ENCODE data around the gene DCC. TPM values are rescaled to one million over a fixed set of nuclear protein-coding genes. Genes with fewer than 3 reads are reported as not detected.

DCC gene
- total RNA-seq, 1 experiment from 2014 or later, result not detected

GRCh38 chr18:52950155-52950554 lies 610.2 kb downstream of the DCC start:
- Histone ChIP-seq H3K9ac (ENCODE audit: low read length) (no peak overlapping the region), H4K20me1 (ENCODE audit: insufficient read depth) (no peaks in the 10 kb centered on the region), H2AFZ (ENCODE audit: low read depth, low read length, poor library complexity, severe bottlenecking) (no peak overlapping the region), H3K27ac (ENCODE audit: low read depth, low read length) (no peak overlapping the region), H3K4me1 (ENCODE audit: control insufficient read depth in 1 of 2, insufficient read depth in 2 of 2, low read length in 2 of 2) (no peaks in the 10 kb centered on the region), H3K36me3 (ENCODE audit: control insufficient read depth in 1 of 2, insufficient read depth in 2 of 2, low read length in 2 of 2) (no peaks in the 10 kb centered on the region), H3K4me3 (replicated peaks in 1 of 2; ENCODE audit: low read depth in 1 of 2, low read length in 2 of 2) (no peak overlapping the region), H3K9me2 (ENCODE audit: insufficient read depth) (no peaks in the 10 kb centered on the region), H3K27me3 (ENCODE audit: insufficient read depth, low read length) (no peaks in the 10 kb centered on the region), H3K9me3 (ENCODE audit: control insufficient read depth in 1 of 2, insufficient read depth in 1 of 2, low read depth in 1 of 2, low read length in 2 of 2) (peaks cover 21 to 30% of the 10 kb centered on the region in 2 experiments; a peak in 2 of 4 replicates), H3K4me2 (ENCODE audit: low read length) (no peak overlapping the region), H3K79me2 (ENCODE audit: insufficient read depth, low read length) (no peaks in the 10 kb centered on the region)
- ChIA-PET POLR2A (no interaction called here), RAD21 (ENCODE audit: low non-redundant PET in 1 of 2, low total read pairs in 2 of 2, uncharacterized antibody in 2 of 2, unreplicated experiment in 2 of 2) (no interaction called here), CTCF (no interaction called here)
- no peak for ATAC-seq
- no peak for DNase-seq (ENCODE audit: low read depth, low spot score)
- intact Hi-C loops (cut with micrococcal nuclease), result no loop called here
- no peak for TF ChIP-seq SIN3A (IDR thresholded peaks at IDR 0.05; ENCODE audit: low read depth)
- no peak for TF ChIP-seq ELF1 (IDR thresholded peaks at IDR 0.05; ENCODE audit: borderline replicate concordance, low read depth)
- TF ChIP-seq RAD21 (IDR thresholded peaks at IDR 0.05; ENCODE audit: low read depth), result no peak
- TF ChIP-seq JUND (IDR thresholded peaks at IDR 0.05), result no peak
- TF ChIP-seq POLR2A (IDR thresholded peaks at IDR 0.05; ENCODE audit: borderline replicate concordance, extremely low read depth, insufficient read depth, insufficient read length), result no peak
- no peak for TF ChIP-seq FOSL1 (IDR thresholded peaks at IDR 0.05; ENCODE audit: low read depth)
- TF ChIP-seq TCF7L2 (IDR thresholded peaks at IDR 0.05; ENCODE audit: borderline replicate concordance, extremely low read depth, insufficient read depth, insufficient read length), result no peak
- no peak for TF ChIP-seq POLR2AphosphoS5 (IDR thresholded peaks at IDR 0.05; ENCODE audit: low read depth, low read length)
- no peak for TF ChIP-seq ZFX (IDR thresholded peaks at IDR 0.05)
- TF ChIP-seq EGR1 (IDR thresholded peaks at IDR 0.05; ENCODE audit: low read depth), result no peak
- no peak for TF ChIP-seq YY1 (IDR thresholded peaks at IDR 0.05; ENCODE audit: extremely low read depth, insufficient replicate concordance, low read depth, low read length)
- no peak for TF ChIP-seq REST (IDR thresholded peaks at IDR 0.05; ENCODE audit: low read depth)
- no peak for TF ChIP-seq CTCF (IDR thresholded peaks at IDR 0.05 in 2 of 3, conservative IDR thresholded peaks at IDR 0.05 in 1 of 3; ENCODE audit: borderline replicate concordance in 1 of 3, insufficient read depth in 1 of 3, low read depth in 2 of 3, low read length in 2 of 3)
- TF ChIP-seq EZH2phosphoT487 (IDR thresholded peaks at IDR 0.05; ENCODE audit: borderline replicate concordance), result no peak
- no peak for TF ChIP-seq SRF (IDR thresholded peaks at IDR 0.05; ENCODE audit: low read depth)
- no peak for TF ChIP-seq EZH2 (IDR thresholded peaks at IDR 0.05)
- TF ChIP-seq ZNF274 (IDR thresholded peaks at IDR 0.05; ENCODE audit: low read depth, low read length), result no peak
- no peak for TF ChIP-seq MAX (IDR thresholded peaks at IDR 0.05)
- TF ChIP-seq ZBTB33 (IDR thresholded peaks at IDR 0.05; ENCODE audit: extremely low read depth, insufficient replicate concordance, low read length), result no peak
- no TSS peak for BruUV-seq (replicated peaks)

Measured in HCT116 (cell line).